ENCODE measurements around the gene EVA1A.

The EVA1A gene

GRCh38 chr2:75564713-75565359 lies 4.1 kb upstream of the EVA1A start:
- H3K4me3 ChIP-seq, result no peak overlapping the region
- H3K36me3 ChIP-seq, result no peaks in the 10 kb centered on the region
- intact Hi-C loops (cut with DNase I; ENCODE audit: low total_unique reads), result no loop called here
- no peaks in the 10 kb centered on the region for H3K9me3 ChIP-seq
- no peak overlapping the region for H3K27ac ChIP-seq
- TF ChIP-seq CTCF (IDR thresholded peaks at IDR 0.05), result no peak
- H3K4me1 ChIP-seq, result peaks cover 0 to 16% (median 14%) of the 10 kb centered on the region in 4 donors
- DNase-seq, result no peak
- peaks cover 0 to 22% of the 10 kb centered on the region in 2 donors for H3K27me3 ChIP-seq

GRCh38 chr2:75564026-75564688 lies 3.4 kb upstream of the EVA1A start:
- no peak for TF ChIP-seq CTCF (IDR thresholded peaks at IDR 0.05)
- Histone ChIP-seq H3K36me3 (no peaks in the 10 kb centered on the region), H3K4me3 (no peak overlapping the region), H3K27ac (no peak overlapping the region), H3K27me3 (peaks cover 0 to 26% of the 10 kb centered on the region in 2 donors), H3K4me1 (peaks cover 0 to 17% (median 15%) of the 10 kb centered on the region in 4 donors), H3K9me3 (no peaks in the 10 kb centered on the region)
- intact Hi-C loops (cut with DNase I; ENCODE audit: low total_unique reads), result no loop called here
- DNase-seq, result no peak

GRCh38 chr2:75563591-75563990 lies 2.9 kb upstream of the EVA1A start:
- DNase-seq, result no peak
- Histone ChIP-seq H3K27me3 (peaks cover 0 to 30% of the 10 kb centered on the region in 2 donors), H3K36me3 (no peaks in the 10 kb centered on the region), H3K4me3 (no peak overlapping the region), H3K4me1 (peaks cover 0 to 17% (median 15%) of the 10 kb centered on the region in 4 donors), H3K27ac (no peak overlapping the region), H3K9me3 (no peaks in the 10 kb centered on the region)
- intact Hi-C loops (cut with DNase I; ENCODE audit: low total_unique reads), result no loop called here
- no peak for TF ChIP-seq CTCF (IDR thresholded peaks at IDR 0.05)

GRCh38 chr2:75562513-75562864 lies 1.8 kb upstream of the EVA1A start:
- Histone ChIP-seq H3K27ac (no peak overlapping the region), H3K9me3 (no peaks in the 10 kb centered on the region), H3K36me3 (no peaks in the 10 kb centered on the region), H3K4me1 (peaks cover 0 to 17% (median 15%) of the 10 kb centered on the region in 4 donors), H3K27me3 (peaks cover 0 to 30% of the 10 kb centered on the region in 2 donors), H3K4me3 (no peak overlapping the region)
- no peak for DNase-seq
- intact Hi-C loops (cut with DNase I; ENCODE audit: low total_unique reads), result no loop called here
- no peak for TF ChIP-seq CTCF (IDR thresholded peaks at IDR 0.05)

GRCh38 chr2:75561566-75562512 lies 1.1 kb upstream of the EVA1A start:
- no peak for TF ChIP-seq CTCF (IDR thresholded peaks at IDR 0.05)
- peaks cover 0 to 30% of the 10 kb centered on the region in 2 donors for H3K27me3 ChIP-seq
- H3K4me3 ChIP-seq, result no peak overlapping the region
- no peaks in the 10 kb centered on the region for H3K9me3 ChIP-seq
- intact Hi-C loops (cut with DNase I; ENCODE audit: low total_unique reads), result no loop called here
- H3K27ac ChIP-seq, result no peak overlapping the region
- peaks cover 0 to 17% (median 15%) of the 10 kb centered on the region in 4 donors for H3K4me1 ChIP-seq
- H3K36me3 ChIP-seq, result no peaks in the 10 kb centered on the region
- DNase-seq, result no peak
